A549 (cell line): Measurements from ENCODE around the gene TRIP10. TPM values are rescaled to one million over a fixed set of nuclear protein-coding genes. Genes with fewer than 3 reads are reported as not detected.

Experiments used
- ATAC-seq, 2 experiments: fragments of 200-7000 bp in 1 of 2; fragments of >200 bp in 1 of 2; cut with Nextera tagmentation in 1 of 2; cut with Tn5 transposase in 1 of 2; 3 replicates each; pipeline versions ENCODE4 v1.8.0 to v1.9.1; 2018 to 2020; ENCODE audit warnings: mild to moderate bottlenecking in 1 of 2, moderate library complexity in 1 of 2
- CTCF ChIA-PET: fragments of 300-600 bp; sonication (Branson Sonifier 250); formaldehyde crosslinking; extraction: SDS; loops from one replicate; lab custom pipeline; 2021; ENCODE audit warnings: antibody characterized with exemption, inconsistent platforms; lab: Yijun Ruan, JAX
- POLR2A ChIA-PET: fragments of 350-600 bp; formaldehyde crosslinking; extraction: SDS; loops from one replicate; lab custom pipeline; 2021; ENCODE audit warnings: antibody characterized with exemption, inconsistent platforms; lab: Yijun Ruan, JAX
- DNase-seq, 2 experiments: peaks; one replicate each; pipeline versions ENCODE4 v3.0.0 to v3.0.0-alpha.2; 2011 to 2016; ENCODE audit warnings: low read depth in 1 of 2, low spot score in 1 of 2
- FAIRE-seq: peaks from 2 replicates; lab custom pipeline; 2011; peaks lifted over from hg19 to GRCh38; lab: Jason Lieb, UNC
- H3K27ac ChIP-seq, 2 experiments: fragments of >200 bp; sonication (Bioruptor Twin); formaldehyde crosslinking; 3 replicates each; pipeline ENCODE4 v1.5.1; 2016 to 2017
- H3K4me1 ChIP-seq: fragments of >200 bp; sonication (Bioruptor Twin); formaldehyde crosslinking; 3 replicates; pipeline ENCODE4 v1.6.1; 2016
- H3K4me2 ChIP-seq: fragments of >200 bp; sonication (Bioruptor Twin); formaldehyde crosslinking; 3 replicates; pipeline ENCODE4 v1.6.1; 2016
- H3K4me3 ChIP-seq: fragments of >200 bp; sonication (Bioruptor Twin); formaldehyde crosslinking; 3 replicates; pipeline ENCODE4 v1.5.1; 2016
- H3K9me3 ChIP-seq: fragments of >200 bp; sonication (Bioruptor Twin); formaldehyde crosslinking; 3 replicates; pipeline ENCODE4 v1.6.1; 2016
- CBX2 ChIP-seq: fragments of 200-600 bp; sonication (generic); IDR thresholded peaks from 2 replicates; pipeline ENCODE4 v1.6.1; 2016; ENCODE audit warnings: low read depth, mild to moderate bottlenecking, borderline replicate concordance
- CHD4 ChIP-seq: fragments of 200-600 bp; sonication (generic); IDR thresholded peaks from 2 replicates; pipeline ENCODE4 v1.6.1; 2016; ENCODE audit warnings: antibody characterized with exemption, mild to moderate bottlenecking, borderline replicate concordance
- EP300 ChIP-seq, 2 experiments: fragments of >200 bp; sonication (Bioruptor Twin); formaldehyde crosslinking; IDR thresholded peaks; 2 replicates in 1 of 2; 3 replicates in 1 of 2; pipeline ENCODE4 v1.6.1; 2016 to 2017
- FOXS1 ChIP-seq: fragments of 250-450 bp; sonication (Bioruptor Pico); IDR thresholded peaks from 2 replicates; pipeline ENCODE4 v1.5.0; 2020; ENCODE audit warnings: mild to moderate bottlenecking, moderate library complexity
- HDAC2 ChIP-seq: fragments of 200-600 bp; sonication (generic); IDR thresholded peaks from 2 replicates; pipeline ENCODE4 v1.6.1; 2016
- HOXB5 ChIP-seq: fragments of 250-450 bp; sonication (Bioruptor Pico); IDR thresholded peaks from 2 replicates; pipeline ENCODE4 v1.5.0; 2020; ENCODE audit warnings: mild to moderate bottlenecking, moderate library complexity
- JUN ChIP-seq, 2 experiments: fragments of >200 bp; sonication (Bioruptor Twin); formaldehyde crosslinking; IDR thresholded peaks; 2 replicates in 1 of 2; 3 replicates in 1 of 2; pipeline ENCODE4 v1.6.1; 2016 to 2017
- POLR2A ChIP-seq: IDR thresholded peaks from 2 replicates; pipeline ENCODE4 v1.6.1; 2012; ENCODE audit warnings: mild to moderate bottlenecking, low read length
- RAD21 ChIP-seq, 2 experiments: fragments of >200 bp in 1 of 2; sonication (Bioruptor Twin) in 1 of 2; formaldehyde crosslinking in 1 of 2; IDR thresholded peaks in 1 of 2; conservative IDR thresholded peaks in 1 of 2; 2 replicates in 1 of 2; 3 replicates in 1 of 2; pipeline ENCODE4 v1.6.1; 2012 to 2018; ENCODE audit warnings: inconsistent platforms in 1 of 2
- RNF2 ChIP-seq: fragments of 200-600 bp; sonication (generic); IDR thresholded peaks from 2 replicates; pipeline ENCODE4 v1.6.1; 2016; ENCODE audit warnings: low read depth, mild to moderate bottlenecking, antibody characterized with exemption, moderate library complexity, borderline replicate concordance
- WGBS: methylation state at CpG from one replicate; pipeline ENCODE4 v1.1.6; 2017; ENCODE audit errors: missing lambda C conversion rate; 5-methylcytosine and 5-hydroxymethylcytosine counted together
- polyA plus RNA-seq, 4 experiments: library from polyadenylated mRNA; depleted of rRNA in 3 of 4; stranded (reverse); fragments of >200 nt; fragmentation: RNase III in 1 of 4; extraction: RNeasy Plus Mini Kit Qiagen cat#74134 plus additional on column Dnase treatment in 1 of 4; gene quantifications; 2 replicates in 3 of 4; 3 replicates in 1 of 4; pipeline ENCODE4 v1.2.3, GENCODE V29; 2011 to 2017
- TF ChIP-seq, protein P1 (sequence below): fragments of 450-650 bp; IDR thresholded peaks from 2 replicates; pipeline ENCODE4 v1.6.1; 2014; ENCODE audit warnings: antibody characterized with exemption
- TF ChIP-seq, protein P2 (sequence below): fragments of >200 bp; sonication (Bioruptor Twin); formaldehyde crosslinking; IDR thresholded peaks from 3 replicates; pipeline ENCODE4 v1.5.1; 2016
- TF ChIP-seq, protein P3 (sequence below): fragments of >200 bp; sonication (Bioruptor Twin); formaldehyde crosslinking; IDR thresholded peaks from 2 replicates; pipeline ENCODE4 v1.6.1; 2016
- TF ChIP-seq, protein P4 (sequence below): fragments of >200 bp; sonication (Bioruptor Twin); formaldehyde crosslinking; IDR thresholded peaks from 3 replicates; pipeline ENCODE4 v1.6.1; 2016
- TF ChIP-seq, protein P5 (sequence below): IDR thresholded peaks from 2 replicates; pipeline ENCODE4 v1.6.1; 2012

Gene TRIP10
- polyA plus RNA-seq, 2 of the 4 experiments (the other 2 are of a cell fraction), result 39.2 to 60.9 TPM

DNA sequence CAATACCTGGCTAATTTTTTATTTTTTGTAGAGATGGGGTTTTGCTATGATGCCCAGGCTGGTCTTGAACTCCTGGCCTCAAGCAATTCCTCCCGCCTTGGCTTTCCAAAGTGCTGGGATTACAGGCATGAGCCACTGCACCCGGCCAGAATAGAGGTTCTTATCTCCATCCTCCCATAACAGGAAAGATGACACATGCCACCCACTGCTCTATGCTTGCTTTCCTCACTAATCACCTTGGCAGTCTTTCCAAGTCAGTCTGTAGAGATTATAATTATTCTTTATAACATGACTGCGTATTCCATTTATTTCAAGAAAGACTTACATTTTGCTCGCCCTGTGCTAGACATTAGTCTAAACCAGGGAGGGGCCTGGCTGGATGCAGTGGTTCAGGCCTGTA lies 39.7 kb downstream of the TRIP10 start:
- ChIA-PET CTCF (interaction anchor here (1.0 to 2.2 kb wide), 2 partner anchors 10 to 85 kb away, joined by 3 to 10 read pairs; no protein-coding TSS in a partner anchor), POLR2A (no interaction called here)
- FAIRE-seq, result no peak
- WGBS, result 69% methylated on average over 4 of the region's 4 CpGs
- TF ChIP-seq EP300 (IDR thresholded peaks at IDR 0.05) (no peak), HOXB5 (CRISPR knock-in tag) (no peak), HDAC2 (no peak), RAD21 (conservative IDR thresholded peaks at IDR 0.05 in 1 of 2, IDR thresholded peaks at IDR 0.05 in 1 of 2) (no peak)
- TF ChIP-seq, protein P1, sequence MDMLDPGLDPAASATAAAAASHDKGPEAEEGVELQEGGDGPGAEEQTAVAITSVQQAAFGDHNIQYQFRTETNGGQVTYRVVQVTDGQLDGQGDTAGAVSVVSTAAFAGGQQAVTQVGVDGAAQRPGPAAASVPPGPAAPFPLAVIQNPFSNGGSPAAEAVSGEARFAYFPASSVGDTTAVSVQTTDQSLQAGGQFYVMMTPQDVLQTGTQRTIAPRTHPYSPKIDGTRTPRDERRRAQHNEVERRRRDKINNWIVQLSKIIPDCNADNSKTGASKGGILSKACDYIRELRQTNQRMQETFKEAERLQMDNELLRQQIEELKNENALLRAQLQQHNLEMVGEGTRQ, result no peak
- TF ChIP-seq, protein P2, sequence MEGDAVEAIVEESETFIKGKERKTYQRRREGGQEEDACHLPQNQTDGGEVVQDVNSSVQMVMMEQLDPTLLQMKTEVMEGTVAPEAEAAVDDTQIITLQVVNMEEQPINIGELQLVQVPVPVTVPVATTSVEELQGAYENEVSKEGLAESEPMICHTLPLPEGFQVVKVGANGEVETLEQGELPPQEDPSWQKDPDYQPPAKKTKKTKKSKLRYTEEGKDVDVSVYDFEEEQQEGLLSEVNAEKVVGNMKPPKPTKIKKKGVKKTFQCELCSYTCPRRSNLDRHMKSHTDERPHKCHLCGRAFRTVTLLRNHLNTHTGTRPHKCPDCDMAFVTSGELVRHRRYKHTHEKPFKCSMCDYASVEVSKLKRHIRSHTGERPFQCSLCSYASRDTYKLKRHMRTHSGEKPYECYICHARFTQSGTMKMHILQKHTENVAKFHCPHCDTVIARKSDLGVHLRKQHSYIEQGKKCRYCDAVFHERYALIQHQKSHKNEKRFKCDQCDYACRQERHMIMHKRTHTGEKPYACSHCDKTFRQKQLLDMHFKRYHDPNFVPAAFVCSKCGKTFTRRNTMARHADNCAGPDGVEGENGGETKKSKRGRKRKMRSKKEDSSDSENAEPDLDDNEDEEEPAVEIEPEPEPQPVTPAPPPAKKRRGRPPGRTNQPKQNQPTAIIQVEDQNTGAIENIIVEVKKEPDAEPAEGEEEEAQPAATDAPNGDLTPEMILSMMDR, result no peak
- TF ChIP-seq, protein P3, sequence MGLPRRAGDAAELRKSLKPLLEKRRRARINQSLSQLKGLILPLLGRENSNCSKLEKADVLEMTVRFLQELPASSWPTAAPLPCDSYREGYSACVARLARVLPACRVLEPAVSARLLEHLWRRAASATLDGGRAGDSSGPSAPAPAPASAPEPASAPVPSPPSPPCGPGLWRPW, result no peak
- no peak for DNase-seq
- H3K4me1 ChIP-seq, result peaks cover 8% of the 10 kb centered on the region; the same call in 2 of the 3 replicates
- H3K4me2 ChIP-seq, result no peak overlapping the region
- no peak for ATAC-seq
- H3K9me3 ChIP-seq, result no peaks in the 10 kb centered on the region
- no peak overlapping the region for H3K27ac ChIP-seq
- no peak overlapping the region for H3K4me3 ChIP-seq

DNA sequence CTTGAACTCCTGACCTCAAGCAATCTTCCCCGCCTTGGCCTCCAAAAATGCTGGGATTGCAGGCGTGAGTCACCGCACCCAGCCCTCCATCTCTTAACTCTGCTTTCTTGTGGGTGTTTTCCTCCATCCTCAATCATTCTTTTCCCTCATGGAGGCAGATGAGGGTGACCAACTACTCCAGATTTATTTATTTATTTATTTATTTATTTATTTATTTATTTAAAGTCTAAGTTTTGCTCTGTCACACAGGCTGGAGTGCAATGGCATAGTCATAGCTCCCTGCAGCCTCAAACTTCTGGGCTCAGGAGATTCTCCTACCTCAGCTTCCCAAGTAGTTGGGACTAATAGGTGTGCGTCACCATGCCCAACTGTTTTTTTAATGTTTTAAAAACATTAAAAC lies 47.9 kb downstream of the TRIP10 start:
- ATAC-seq, result no peak
- H3K4me1 ChIP-seq, result no peaks in the 10 kb centered on the region
- POLR2A ChIA-PET, result no interaction called here
- no peak for TF ChIP-seq POLR2A
- no peak for TF ChIP-seq RNF2
- TF ChIP-seq, protein P4, sequence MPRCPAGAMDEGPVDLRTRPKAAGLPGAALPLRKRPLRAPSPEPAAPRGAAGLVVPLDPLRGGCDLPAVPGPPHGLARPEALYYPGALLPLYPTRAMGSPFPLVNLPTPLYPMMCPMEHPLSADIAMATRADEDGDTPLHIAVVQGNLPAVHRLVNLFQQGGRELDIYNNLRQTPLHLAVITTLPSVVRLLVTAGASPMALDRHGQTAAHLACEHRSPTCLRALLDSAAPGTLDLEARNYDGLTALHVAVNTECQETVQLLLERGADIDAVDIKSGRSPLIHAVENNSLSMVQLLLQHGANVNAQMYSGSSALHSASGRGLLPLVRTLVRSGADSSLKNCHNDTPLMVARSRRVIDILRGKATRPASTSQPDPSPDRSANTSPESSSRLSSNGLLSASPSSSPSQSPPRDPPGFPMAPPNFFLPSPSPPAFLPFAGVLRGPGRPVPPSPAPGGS, result no peak
- TF ChIP-seq, protein P2, result no peak
- no peak for TF ChIP-seq CBX2
- no peak for TF ChIP-seq FOXS1 (CRISPR knock-in tag)
- no peak for TF ChIP-seq HDAC2
- TF ChIP-seq CHD4, result no peak
- no peak for TF ChIP-seq JUN (IDR thresholded peaks at IDR 0.05)
- TF ChIP-seq, protein P5, sequence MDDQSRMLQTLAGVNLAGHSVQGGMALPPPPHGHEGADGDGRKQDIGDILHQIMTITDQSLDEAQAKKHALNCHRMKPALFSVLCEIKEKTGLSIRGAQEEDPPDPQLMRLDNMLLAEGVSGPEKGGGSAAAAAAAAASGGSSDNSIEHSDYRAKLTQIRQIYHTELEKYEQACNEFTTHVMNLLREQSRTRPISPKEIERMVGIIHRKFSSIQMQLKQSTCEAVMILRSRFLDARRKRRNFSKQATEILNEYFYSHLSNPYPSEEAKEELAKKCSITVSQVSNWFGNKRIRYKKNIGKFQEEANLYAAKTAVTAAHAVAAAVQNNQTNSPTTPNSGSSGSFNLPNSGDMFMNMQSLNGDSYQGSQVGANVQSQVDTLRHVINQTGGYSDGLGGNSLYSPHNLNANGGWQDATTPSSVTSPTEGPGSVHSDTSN, result no peak
- TF ChIP-seq, protein P1, result no peak
- H3K4me2 ChIP-seq, result no peak overlapping the region
- H3K27ac ChIP-seq, result no peak overlapping the region
- H3K9me3 ChIP-seq, result no peaks in the 10 kb centered on the region
- no peak for FAIRE-seq
- DNase-seq, result no peak
- WGBS, result 72% methylated on average over 4 of the region's 4 CpGs
- CTCF ChIA-PET, result no interaction called here
- no peak overlapping the region for H3K4me3 ChIP-seq
